ENCODE data around the gene PADI3. TPM values are rescaled to one million over a fixed set of nuclear protein-coding genes. Genes with fewer than 3 reads are reported as not detected.

PADI3 gene
- total and polyA plus RNA-seq, 4 donors: 0.13 TPM; not detected in 3

DNA sequence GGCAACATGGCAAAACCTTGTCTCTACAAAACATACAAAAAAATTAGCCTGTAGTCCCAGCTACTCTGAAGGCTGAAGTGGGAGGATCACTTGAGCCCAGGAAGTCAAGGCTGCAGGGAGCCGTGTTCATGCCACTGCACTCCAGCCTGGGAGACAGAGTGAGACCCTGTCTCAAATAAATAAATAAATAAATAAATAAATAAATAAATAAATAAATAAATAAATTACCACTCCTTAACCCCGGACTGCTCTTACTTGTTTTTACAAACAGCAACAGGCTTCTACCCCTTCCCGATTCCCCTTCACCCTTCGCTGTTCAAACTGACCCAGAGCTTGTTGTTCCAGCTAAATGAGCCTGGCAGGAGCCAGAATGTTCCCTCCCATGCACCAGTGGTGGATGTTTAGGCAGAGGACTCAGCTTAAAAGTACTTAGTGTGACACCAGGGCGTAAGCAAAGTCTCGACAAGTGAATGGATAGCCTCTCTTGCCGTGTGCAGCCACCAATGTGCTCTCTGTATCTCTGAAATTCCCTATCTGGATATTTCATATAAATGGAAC is 21.5 kb upstream of the PADI3 start:
- H3K4me3 ChIP-seq: no peak overlapping the region
- no peak overlapping the region for H3K27ac ChIP-seq (ENCODE audit: low read depth in 1 of 2, low read length in 1 of 2)
- no peak overlapping the region for H3K9ac ChIP-seq (ENCODE audit: insufficient read depth in 1 of 2, low read length in 2 of 2)
- no peak for ATAC-seq (ENCODE audit: insufficient read depth, low FRiP score)
- H3K36me3 ChIP-seq (ENCODE audit: control insufficient read depth in 4 of 4, insufficient read depth in 4 of 4, low read length in 4 of 4): no peaks in the 10 kb centered on the region
- no peak for DNase-seq
- H3K4me1 ChIP-seq (ENCODE audit: control insufficient read depth in 5 of 5, insufficient read depth in 5 of 5, low read length in 5 of 5): no peaks in the 10 kb centered on the region
- H3K9me3 ChIP-seq (ENCODE audit: control insufficient read depth in 4 of 4, insufficient read depth in 3 of 4, low read length in 3 of 4): peaks cover 0 to 3% (median 0%) of the 10 kb centered on the region in 4 donors
- WGBS, 2 donors: 67 to 71% methylated on average over 7 of the region's 7 CpGs
- TF ChIP-seq, protein P1, sequence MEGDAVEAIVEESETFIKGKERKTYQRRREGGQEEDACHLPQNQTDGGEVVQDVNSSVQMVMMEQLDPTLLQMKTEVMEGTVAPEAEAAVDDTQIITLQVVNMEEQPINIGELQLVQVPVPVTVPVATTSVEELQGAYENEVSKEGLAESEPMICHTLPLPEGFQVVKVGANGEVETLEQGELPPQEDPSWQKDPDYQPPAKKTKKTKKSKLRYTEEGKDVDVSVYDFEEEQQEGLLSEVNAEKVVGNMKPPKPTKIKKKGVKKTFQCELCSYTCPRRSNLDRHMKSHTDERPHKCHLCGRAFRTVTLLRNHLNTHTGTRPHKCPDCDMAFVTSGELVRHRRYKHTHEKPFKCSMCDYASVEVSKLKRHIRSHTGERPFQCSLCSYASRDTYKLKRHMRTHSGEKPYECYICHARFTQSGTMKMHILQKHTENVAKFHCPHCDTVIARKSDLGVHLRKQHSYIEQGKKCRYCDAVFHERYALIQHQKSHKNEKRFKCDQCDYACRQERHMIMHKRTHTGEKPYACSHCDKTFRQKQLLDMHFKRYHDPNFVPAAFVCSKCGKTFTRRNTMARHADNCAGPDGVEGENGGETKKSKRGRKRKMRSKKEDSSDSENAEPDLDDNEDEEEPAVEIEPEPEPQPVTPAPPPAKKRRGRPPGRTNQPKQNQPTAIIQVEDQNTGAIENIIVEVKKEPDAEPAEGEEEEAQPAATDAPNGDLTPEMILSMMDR (IDR thresholded peaks at IDR 0.05; ENCODE audit: control extremely low read depth, extremely low read depth): no peak
- no peaks in the 10 kb centered on the region for H3K27me3 ChIP-seq (ENCODE audit: control insufficient read depth in 3 of 3, insufficient read depth in 3 of 3, low read length in 2 of 3)

DNA sequence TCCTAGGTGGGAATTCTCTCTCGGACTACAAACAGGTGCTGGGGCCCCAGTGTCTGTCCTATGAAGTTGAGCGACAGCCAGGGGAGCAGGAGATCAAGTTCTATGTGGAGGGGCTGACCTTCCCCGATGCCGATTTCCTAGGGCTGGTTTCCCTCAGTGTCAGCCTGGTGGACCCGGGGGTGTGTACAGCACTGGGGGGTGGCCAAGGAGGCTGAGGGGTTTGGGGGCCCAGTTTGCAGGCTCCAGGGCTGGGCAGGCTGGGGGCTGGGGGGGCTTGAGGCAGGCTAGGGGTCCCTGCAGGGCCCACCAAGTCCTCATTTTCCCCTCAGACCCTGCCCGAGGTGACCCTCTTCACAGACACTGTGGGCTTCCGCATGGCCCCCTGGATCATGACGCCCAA is 20.3 kb upstream of the PADI3 start:
- ATAC-seq (ENCODE audit: insufficient read depth, low FRiP score) (no peak), DNase-seq (no peak)
- Histone ChIP-seq H3K27me3 (ENCODE audit: control insufficient read depth in 3 of 3, insufficient read depth in 3 of 3, low read length in 2 of 3) (no peaks in the 10 kb centered on the region), H3K27ac (ENCODE audit: low read depth in 1 of 2, low read length in 1 of 2) (no peak overlapping the region), H3K4me3 (no peak overlapping the region), H3K9ac (ENCODE audit: insufficient read depth in 1 of 2, low read length in 2 of 2) (no peak overlapping the region), H3K4me1 (ENCODE audit: control insufficient read depth in 5 of 5, insufficient read depth in 5 of 5, low read length in 5 of 5) (no peaks in the 10 kb centered on the region), H3K9me3 (ENCODE audit: control insufficient read depth in 4 of 4, insufficient read depth in 3 of 4, low read length in 3 of 4) (no peaks in the 10 kb centered on the region), H3K36me3 (ENCODE audit: control insufficient read depth in 4 of 4, insufficient read depth in 4 of 4, low read length in 4 of 4) (no peaks in the 10 kb centered on the region)
- TF ChIP-seq, protein P1 (IDR thresholded peaks at IDR 0.05; ENCODE audit: control extremely low read depth, extremely low read depth): no peak
- 74 to 86% methylated on average over 8 of the region's 8 CpGs for WGBS, 2 donors

DNA sequence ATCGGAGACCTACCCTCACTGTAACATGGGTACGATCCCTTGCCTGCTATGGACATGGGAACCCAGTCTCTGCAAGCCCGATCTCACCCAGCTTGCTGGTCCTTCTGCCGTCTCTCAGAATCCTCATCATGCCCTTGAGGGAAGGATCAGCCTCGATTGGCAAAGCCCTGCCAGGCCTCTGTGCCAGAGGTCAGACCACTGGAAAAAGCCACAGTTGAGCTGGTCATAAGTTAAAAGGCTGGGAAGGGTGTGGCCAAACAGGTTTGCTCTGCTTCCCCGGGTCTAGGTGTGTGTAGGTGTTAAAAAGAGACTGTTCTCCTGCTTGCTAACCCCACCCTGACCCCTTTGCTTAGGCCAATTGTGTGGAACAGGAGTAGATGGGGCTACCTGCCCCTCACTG is 19.5 kb upstream of the PADI3 start:
- Histone ChIP-seq H3K4me3 (no peak overlapping the region), H3K27me3 (ENCODE audit: control insufficient read depth in 3 of 3, insufficient read depth in 3 of 3, low read length in 2 of 3) (no peaks in the 10 kb centered on the region), H3K9me3 (ENCODE audit: control insufficient read depth in 4 of 4, insufficient read depth in 3 of 4, low read length in 3 of 4) (no peaks in the 10 kb centered on the region), H3K9ac (ENCODE audit: insufficient read depth in 1 of 2, low read length in 2 of 2) (no peak overlapping the region), H3K36me3 (ENCODE audit: control insufficient read depth in 4 of 4, insufficient read depth in 4 of 4, low read length in 4 of 4) (no peaks in the 10 kb centered on the region), H3K4me1 (ENCODE audit: control insufficient read depth in 5 of 5, insufficient read depth in 5 of 5, low read length in 5 of 5) (no peaks in the 10 kb centered on the region), H3K27ac (ENCODE audit: low read depth in 1 of 2, low read length in 1 of 2) (no peak overlapping the region)
- TF ChIP-seq, protein P1 (IDR thresholded peaks at IDR 0.05; ENCODE audit: control extremely low read depth, extremely low read depth): no peak
- no peak for DNase-seq
- 72 to 89% methylated on average over 6 of the region's 6 CpGs for WGBS, 2 donors
- no peak for ATAC-seq (ENCODE audit: insufficient read depth, low FRiP score)

DNA sequence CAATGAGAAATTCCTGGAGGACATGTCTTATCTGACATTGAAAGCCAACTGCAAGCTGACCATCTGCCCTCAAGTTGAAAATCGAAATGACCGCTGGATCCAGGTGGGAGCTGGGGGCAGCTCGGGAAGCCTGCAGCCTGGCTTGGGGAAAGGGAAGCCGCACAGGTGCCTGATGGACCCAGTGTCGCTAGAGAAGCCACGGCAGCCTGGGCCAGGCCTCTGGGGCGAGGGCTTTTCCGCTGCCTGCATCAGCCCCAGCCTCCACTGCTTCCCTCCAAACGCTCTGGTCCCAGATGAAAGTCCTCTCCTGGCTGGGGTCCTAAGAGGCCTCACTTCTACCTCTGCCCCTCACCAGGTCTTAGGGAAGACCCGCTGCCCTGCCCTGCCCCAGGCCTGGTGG is 18.8 kb upstream of the PADI3 start:
- no peak overlapping the region for H3K9ac ChIP-seq (ENCODE audit: insufficient read depth in 1 of 2, low read length in 2 of 2)
- no peak overlapping the region for H3K27ac ChIP-seq (ENCODE audit: low read depth in 1 of 2, low read length in 1 of 2)
- H3K4me3 ChIP-seq: no peak overlapping the region
- TF ChIP-seq, protein P1 (IDR thresholded peaks at IDR 0.05; ENCODE audit: control extremely low read depth, extremely low read depth): no peak
- no peaks in the 10 kb centered on the region for H3K36me3 ChIP-seq (ENCODE audit: control insufficient read depth in 4 of 4, insufficient read depth in 4 of 4, low read length in 4 of 4)
- 86 to 90% methylated on average over 10 of the region's 10 CpGs for WGBS, 2 donors
- no peaks in the 10 kb centered on the region for H3K9me3 ChIP-seq (ENCODE audit: control insufficient read depth in 4 of 4, insufficient read depth in 3 of 4, low read length in 3 of 4)
- no peaks in the 10 kb centered on the region for H3K4me1 ChIP-seq (ENCODE audit: control insufficient read depth in 5 of 5, insufficient read depth in 5 of 5, low read length in 5 of 5)
- DNase-seq (no peak), ATAC-seq (ENCODE audit: insufficient read depth, low FRiP score) (no peak)
- H3K27me3 ChIP-seq (ENCODE audit: control insufficient read depth in 3 of 3, insufficient read depth in 3 of 3, low read length in 2 of 3): no peaks in the 10 kb centered on the region

All from lung (tissue), 12 donors.